Mucosa of gallbladder (tissue), 1 donor: ENCODE results near the gene IL21. TPM values are rescaled to one million over a fixed set of nuclear protein-coding genes. Genes with fewer than 3 reads are reported as not detected.
"Not testable (repeated sequence)": the region's sequence is repeated elsewhere in the genome, so short reads cannot be mapped to it uniquely, and the experiment has no call there.

Source experiments
- DNase-seq: peaks from one replicate; pipeline ENCODE4 v3.0.0-alpha.2; 2020; ENCODE audit warnings: low spot score
- total RNA-seq: library from RNA; stranded (reverse); gene quantifications from one replicate; pipeline ENCODE4 v1.2.1, GENCODE V29; 2021
- donor health status: DM: no; HTN: no; CAD: no.

Gene IL21
- not detected for total RNA-seq

- no peak for DNase-seq
These were observed at the start of gene IL21 for GRCh38 chr4:122621016-122621507. IL21 (minus strand) TSS chr4:122621066; CDS start chr4:122621011, 55 bp downstream.

- DNase-seq, result no peak
These were observed 49.3 kb upstream of the IL21 start for GRCh38 chr4:122669911-122670738.

GRCh38 chr4:122668241-122668640 is 47.4 kb upstream of the IL21 start:
- no peak for DNase-seq

- no peak for DNase-seq
These were observed 45.8 kb upstream of the IL21 start for GRCh38 chr4:122666527-122667245.

GRCh38 chr4:122665161-122665929 is 44.5 kb upstream of the IL21 start:
- DNase-seq, result no peak

GRCh38 chr4:122663814-122664610 is 43.1 kb upstream of the IL21 start:
- DNase-seq, result no peak

- no peak for DNase-seq
These were observed 42.4 kb upstream of the IL21 start for GRCh38 chr4:122663291-122663690.

GRCh38 chr4:122662701-122663100 is 41.8 kb upstream of the IL21 start:
- no peak for DNase-seq

GRCh38 chr4:122661176-122662160 is 40.6 kb upstream of the IL21 start:
- no peak for DNase-seq

- no peak for DNase-seq
These were observed 38.0 kb upstream of the IL21 start for GRCh38 chr4:122658818-122659295.

- no peak for DNase-seq
These were observed 37.5 kb upstream of the IL21 start for GRCh38 chr4:122658377-122658776.

GRCh38 chr4:122657553-122657952 is 36.7 kb upstream of the IL21 start:
- no peak for DNase-seq

GRCh38 chr4:122656583-122656982 is 35.7 kb upstream of the IL21 start:
- not testable (repeated sequence) for DNase-seq

GRCh38 chr4:122652379-122652778 is 31.5 kb upstream of the IL21 start:
- no peak for DNase-seq

GRCh38 chr4:122650148-122650547 is 29.3 kb upstream of the IL21 start:
- no peak for DNase-seq

GRCh38 chr4:122647656-122648055 is 26.8 kb upstream of the IL21 start:
- no peak for DNase-seq

GRCh38 chr4:122643257-122643656 is 22.4 kb upstream of the IL21 start:
- no peak for DNase-seq

GRCh38 chr4:122639181-122639580 is 18.3 kb upstream of the IL21 start:
- DNase-seq, result no peak

GRCh38 chr4:122636697-122637096 is 15.8 kb upstream of the IL21 start:
- no peak for DNase-seq

- no peak for DNase-seq
These were observed 14.3 kb upstream of the IL21 start for GRCh38 chr4:122635205-122635604.
